DND-41 (cell line): Measurements from ENCODE around the gene TBCA.

ENCODE experiments used
- ATAC-seq: fragments of 200-7000 bp; cut with Tn5 transposase; 3 replicates; pipeline ENCODE4 v1.9.1; 2021; ENCODE audit warnings: low read depth; ENCODE audit not compliant: insufficient read depth
- DNase-seq: peaks from one replicate; pipeline ENCODE4 v3.0.0-alpha.2; 2020
- H2AFZ ChIP-seq: 2 replicates; pipeline ENCODE4 v1.6.0; 2012; ENCODE audit warnings: low read depth, low read length
- H3K27ac ChIP-seq: 2 replicates; pipeline ENCODE4 v1.5.1; 2012; ENCODE audit warnings: low read length, inconsistent platforms
- H3K27me3 ChIP-seq: fragments of 200-600 bp; sonication (generic); 2 replicates; pipeline ENCODE4 v1.6.0; 2012; ENCODE audit warnings: low read length, mild to moderate bottlenecking, inconsistent platforms; ENCODE audit not compliant: insufficient read depth, poor library complexity
- H3K36me3 ChIP-seq: 2 replicates; pipeline ENCODE4 v1.5.1; 2012; ENCODE audit warnings: low read length, inconsistent platforms; ENCODE audit not compliant: insufficient read depth
- H3K4me1 ChIP-seq: 2 replicates; pipeline ENCODE4 v1.5.1; 2012; ENCODE audit warnings: mild to moderate bottlenecking, low read length; ENCODE audit not compliant: insufficient read depth
- H3K4me2 ChIP-seq: 2 replicates; pipeline ENCODE4 v1.6.0; 2012; ENCODE audit warnings: mild to moderate bottlenecking, moderate library complexity, low read length, inconsistent platforms; ENCODE audit not compliant: insufficient read depth
- H3K4me3 ChIP-seq, 2 experiments: fragments of 200-600 bp in 1 of 2; shearing (Covaris generic) in 1 of 2; 2 replicates each; pipeline ENCODE4 v1.5.1; 2012 to 2016; ENCODE audit warnings: inconsistent platforms in 2 of 2, low read length in 2 of 2, mild to moderate bottlenecking in 2 of 2, low read depth in 1 of 2, moderate library complexity in 1 of 2
- H3K79me2 ChIP-seq: 2 replicates; pipeline ENCODE4 v1.6.0; 2012; ENCODE audit warnings: low read length, inconsistent platforms; ENCODE audit not compliant: insufficient read depth
- H3K9ac ChIP-seq: 2 replicates; pipeline ENCODE4 v1.6.0; 2012; ENCODE audit warnings: low read depth, mild to moderate bottlenecking, inconsistent platforms, low read length, moderate library complexity
- H3K9me3 ChIP-seq: 2 replicates; pipeline ENCODE4 v1.5.1; 2012; ENCODE audit warnings: low read length, moderate library complexity, mild to moderate bottlenecking, inconsistent platforms; ENCODE audit not compliant: insufficient read depth, severe bottlenecking
- H4K20me1 ChIP-seq: 2 replicates; pipeline ENCODE4 v1.6.0; 2012; ENCODE audit warnings: low read length; ENCODE audit not compliant: insufficient read depth
- EZH2 ChIP-seq: IDR thresholded peaks from 3 replicates; pipeline ENCODE4 v1.6.1; 2012; ENCODE audit warnings: borderline replicate concordance, low read depth, mild to moderate bottlenecking, moderate library complexity, low read length, inconsistent platforms; ENCODE audit not compliant: severe bottlenecking
- TF ChIP-seq, protein P1 (sequence below): IDR thresholded peaks from 2 replicates; pipeline ENCODE4 v1.5.1; 2012; ENCODE audit warnings: borderline replicate concordance, low read length, moderate library complexity, mild to moderate bottlenecking; ENCODE audit not compliant: poor library complexity, severe bottlenecking; ENCODE audit errors: extremely low read depth

The TBCA gene

DNA sequence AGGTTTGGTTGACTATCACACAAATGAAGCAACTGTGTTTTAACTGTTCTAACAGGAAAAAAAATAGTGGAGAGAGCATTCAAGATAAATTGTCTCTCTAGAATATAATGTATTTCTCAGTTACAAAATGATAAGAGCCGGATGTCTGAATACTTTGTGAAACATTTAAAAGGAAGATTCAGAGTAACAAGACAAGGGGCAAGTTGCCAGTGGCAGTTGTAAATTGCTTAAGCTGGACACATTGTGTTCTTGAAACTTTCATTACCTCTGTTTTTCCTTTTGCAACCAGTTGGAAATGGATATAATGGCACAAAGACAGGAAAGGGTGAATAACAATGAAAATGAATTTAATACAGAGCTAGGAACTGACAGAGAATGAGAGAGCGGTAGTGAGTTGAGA is 15.2 kb upstream of the TBCA start:
- no peaks in the 10 kb centered on the region for H3K9me3 ChIP-seq
- no peak overlapping the region for H3K27ac ChIP-seq
- no peaks in the 10 kb centered on the region for H3K79me2 ChIP-seq
- ATAC-seq: no peak
- no peaks in the 10 kb centered on the region for H4K20me1 ChIP-seq
- DNase-seq: no peak
- no peak overlapping the region for H2AFZ ChIP-seq
- H3K27me3 ChIP-seq: no peaks in the 10 kb centered on the region
- no peaks in the 10 kb centered on the region for H3K4me1 ChIP-seq
- H3K36me3 ChIP-seq: no peaks in the 10 kb centered on the region
- no peak overlapping the region for H3K4me3 ChIP-seq
- no peak overlapping the region for H3K4me2 ChIP-seq
- TF ChIP-seq, protein P1, sequence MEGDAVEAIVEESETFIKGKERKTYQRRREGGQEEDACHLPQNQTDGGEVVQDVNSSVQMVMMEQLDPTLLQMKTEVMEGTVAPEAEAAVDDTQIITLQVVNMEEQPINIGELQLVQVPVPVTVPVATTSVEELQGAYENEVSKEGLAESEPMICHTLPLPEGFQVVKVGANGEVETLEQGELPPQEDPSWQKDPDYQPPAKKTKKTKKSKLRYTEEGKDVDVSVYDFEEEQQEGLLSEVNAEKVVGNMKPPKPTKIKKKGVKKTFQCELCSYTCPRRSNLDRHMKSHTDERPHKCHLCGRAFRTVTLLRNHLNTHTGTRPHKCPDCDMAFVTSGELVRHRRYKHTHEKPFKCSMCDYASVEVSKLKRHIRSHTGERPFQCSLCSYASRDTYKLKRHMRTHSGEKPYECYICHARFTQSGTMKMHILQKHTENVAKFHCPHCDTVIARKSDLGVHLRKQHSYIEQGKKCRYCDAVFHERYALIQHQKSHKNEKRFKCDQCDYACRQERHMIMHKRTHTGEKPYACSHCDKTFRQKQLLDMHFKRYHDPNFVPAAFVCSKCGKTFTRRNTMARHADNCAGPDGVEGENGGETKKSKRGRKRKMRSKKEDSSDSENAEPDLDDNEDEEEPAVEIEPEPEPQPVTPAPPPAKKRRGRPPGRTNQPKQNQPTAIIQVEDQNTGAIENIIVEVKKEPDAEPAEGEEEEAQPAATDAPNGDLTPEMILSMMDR: no peak
- no peak for TF ChIP-seq EZH2
- no peak overlapping the region for H3K9ac ChIP-seq

DNA sequence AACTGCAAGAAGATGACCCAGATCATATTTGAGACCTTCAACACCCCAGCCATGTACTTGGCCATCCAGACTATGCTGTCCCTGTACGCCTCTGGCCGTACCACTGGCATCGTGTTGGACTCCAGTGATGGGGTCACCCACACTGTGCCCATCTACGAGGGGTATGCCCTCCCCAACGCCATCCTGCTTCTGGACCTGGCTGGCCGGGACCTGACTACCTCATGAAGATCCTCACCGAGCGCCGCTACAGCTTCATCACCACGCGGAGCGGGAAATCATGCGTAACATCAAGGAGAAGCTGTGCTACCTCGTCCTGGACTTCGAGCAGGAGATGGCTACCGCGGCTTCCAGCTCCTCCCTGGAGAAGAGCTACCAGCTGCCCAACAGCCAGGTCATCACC is 9.1 kb upstream of the TBCA start:
- Histone ChIP-seq H2AFZ (no peak overlapping the region), H3K9ac (no peak overlapping the region), H3K9me3 (no peaks in the 10 kb centered on the region), H3K36me3 (no peaks in the 10 kb centered on the region), H3K79me2 (no peaks in the 10 kb centered on the region), H3K4me2 (no peak overlapping the region), H3K4me1 (no peaks in the 10 kb centered on the region), H3K27ac (no peak overlapping the region), H4K20me1 (no peaks in the 10 kb centered on the region), H3K4me3 (no peak overlapping the region), H3K27me3 (no peaks in the 10 kb centered on the region)
- no peak for ATAC-seq
- no peak for TF ChIP-seq EZH2
- TF ChIP-seq, protein P1: no peak
- no peak for DNase-seq

DNA sequence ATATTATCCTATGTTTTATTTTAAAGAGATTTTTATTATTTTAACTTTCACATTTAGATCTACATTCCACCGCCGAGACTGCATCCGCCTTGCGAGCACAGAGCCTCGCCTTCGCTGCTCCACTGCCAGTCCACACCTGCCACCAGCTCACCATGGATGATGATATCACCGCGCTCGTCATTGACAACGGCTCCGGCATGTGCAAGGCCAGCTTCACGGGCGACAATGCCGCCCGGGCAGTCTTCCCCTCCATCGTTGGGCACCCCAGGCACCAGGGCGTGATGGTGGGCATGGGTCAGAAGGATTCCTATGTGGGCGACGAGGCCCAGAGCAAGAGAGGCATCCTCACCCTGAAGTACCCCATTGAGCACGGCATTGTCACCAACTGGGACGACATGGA is 8.6 kb upstream of the TBCA start:
- Histone ChIP-seq H4K20me1 (no peaks in the 10 kb centered on the region), H3K4me1 (no peaks in the 10 kb centered on the region), H3K4me3 (no peak overlapping the region), H3K9ac (no peak overlapping the region), H3K36me3 (no peaks in the 10 kb centered on the region), H3K27me3 (no peaks in the 10 kb centered on the region), H3K79me2 (no peaks in the 10 kb centered on the region), H3K27ac (no peak overlapping the region), H2AFZ (no peak overlapping the region), H3K4me2 (no peak overlapping the region), H3K9me3 (no peaks in the 10 kb centered on the region)
- DNase-seq (no peak), ATAC-seq (no peak)
- TF ChIP-seq, protein P1: no peak
- TF ChIP-seq EZH2: no peak

DNA sequence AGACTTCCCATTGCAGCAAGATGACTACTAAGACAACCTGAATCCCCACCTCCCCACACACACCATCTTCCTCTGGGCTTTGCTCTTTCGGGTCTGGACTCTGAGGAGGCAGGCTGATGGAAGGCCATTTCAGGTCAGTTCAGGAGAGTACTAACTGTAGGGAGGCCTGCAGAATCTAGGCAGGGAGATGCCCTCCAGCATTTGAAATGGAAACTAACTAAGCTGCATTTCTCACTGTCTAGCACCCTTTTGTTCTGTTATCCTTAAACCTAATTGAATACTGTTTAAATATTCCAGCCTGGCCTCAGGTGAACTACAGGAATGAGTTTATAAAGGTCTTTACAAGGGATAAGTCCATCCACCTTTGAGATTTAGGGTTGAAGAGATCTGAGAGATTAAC is 4.9 kb upstream of the TBCA start:
- ATAC-seq (no peak), DNase-seq (no peak)
- Histone ChIP-seq H3K79me2 (peaks cover under 1% of the 10 kb centered on the region), H3K4me3 (no peak overlapping the region), H4K20me1 (no peaks in the 10 kb centered on the region), H3K9me3 (no peaks in the 10 kb centered on the region), H3K27me3 (no peaks in the 10 kb centered on the region), H3K4me2 (no peak overlapping the region), H2AFZ (no peak overlapping the region), H3K9ac (no peak overlapping the region), H3K4me1 (peaks cover 8% of the 10 kb centered on the region), H3K27ac (no peak overlapping the region), H3K36me3 (no peaks in the 10 kb centered on the region)
- no peak for TF ChIP-seq EZH2
- TF ChIP-seq, protein P1: no peak
